Motor neuron (in vitro differentiated cells): ENCODE measurements around the gene ATIC. TPM values are rescaled to one million over a fixed set of nuclear protein-coding genes. Genes with fewer than 3 reads are reported as not detected.

Experiments used
- ATAC-seq, 8 experiments: fragments of 200-7000 bp; cut with Tn5 transposase; replicated peaks in 6 of 8; 2 replicates each; pipeline ENCODE4 v1.8.0; 2021; ENCODE audit warnings: mild to moderate bottlenecking in 8 of 8, moderate library complexity in 8 of 8
- H3K27ac ChIP-seq, 2 donors: fragments of 250-450 bp; sonication (Bioruptor Pico); 2 replicates each; pipeline ENCODE4 v1.9.0; 2021; ENCODE audit warnings: antibody characterized with exemption in 2 of 2, mild to moderate bottlenecking in 2 of 2, moderate library complexity in 1 of 2
- H3K4me1 ChIP-seq, 2 donors: fragments of 250-450 bp; sonication (Bioruptor Pico); replicated peaks in 1 of 2; 2 replicates each; pipeline ENCODE4 v1.6.1; 2021; ENCODE audit warnings: antibody characterized with exemption in 2 of 2, mild to moderate bottlenecking in 2 of 2, moderate library complexity in 1 of 2
- H3K4me3 ChIP-seq, 5 donors: fragments of 250-450 bp; sonication (Bioruptor Pico); 2 replicates each; pipeline ENCODE4 v1.9.0; 2021; ENCODE audit warnings: antibody characterized with exemption in 5 of 5, mild to moderate bottlenecking in 5 of 5, moderate library complexity in 4 of 5
- WGBS, 10 experiments: fragments of 450-650 bp; shearing (Covaris generic); methylation state at CpG; one replicate each; pipeline ENCODE4 v1.0.0; 2022; 5-methylcytosine and 5-hydroxymethylcytosine counted together
- in situ Hi-C, 9 experiments: fragments of 400-800 bp; cut with MboI; loops; one replicate each; pipeline ENCODE4 v1.15.0; 2021; ENCODE audit warnings: low sequenced_read_pairs in 9 of 9, low pct_unique_long_range_greater_than_20kb in 2 of 9; ENCODE audit not compliant: unreplicated experiment in 9 of 9
- total RNA-seq, 8 experiments: library from RNA; unstranded; fragments of 300-600 nt; gene quantifications; 2 replicates each; pipeline versions ENCODE4 v1.2.3 to v1.2.4, GENCODE V29; 2022

The ATIC gene
- total RNA-seq: 100 to 1,000 TPM in 2 of 8 experiments, 10 to 100 TPM in 6; 15.4 to 241 (median 74.6) TPM

GRCh38 chr2:215311625-215312396 is at the start of gene ATIC:
ATIC (plus strand) TSS chr2:215312059; CDS start chr2:215312143, 84 bp downstream.
- Histone ChIP-seq H3K4me3 (peak within 1 kb of the TSS; percentile 53 to 83 (median 64)), H3K27ac (peak within 1 kb of the TSS; percentile 43 to 64), H3K4me1 (peaks cover 4% of the 10 kb centered on the region in 2 donors)
- peak; percentile 94 to 99 (median 98) for ATAC-seq
- WGBS, 10 experiments: 0 to 40% (median 5%) methylated on average over 1 to 13 of the region's 64 CpGs
- in situ Hi-C loops: no loop called here

GRCh38 chr2:215262303-215262702 is 49.6 kb upstream of the ATIC start:
- WGBS, 10 experiments: 0 to 100% (median 66%) methylated on average over 1 of the region's 1 CpG; no CpG with 5 or more reads in 2 of the 10 experiments
- Histone ChIP-seq H3K4me1 (no peaks in the 10 kb centered on the region), H3K4me3 (no peak overlapping the region), H3K27ac (no peak overlapping the region)
- in situ Hi-C loops: loop anchor here in 1 of 9 experiments (25.0 kb wide), 1 partner anchor 300 kb away; no protein-coding TSS in a partner anchor
- ATAC-seq: peak in 1 of 8 experiments; percentile 28

GRCh38 chr2:215262741-215263362 is 49.0 kb upstream of the ATIC start:
- in situ Hi-C loops: loop anchor here in 1 of 9 experiments (25.0 kb wide), 1 partner anchor 301 kb away; no protein-coding TSS in a partner anchor
- WGBS, 10 experiments: 0 to 100% (median 50%) methylated on average over 1 to 4 of the region's 4 CpGs; no CpG with 5 or more reads in 2 of the 10 experiments
- peak in 3 of 8 experiments; percentile 36 to 85 (median 55) for ATAC-seq

GRCh38 chr2:215264374-215264773 is 47.5 kb upstream of the ATIC start:
- Histone ChIP-seq H3K4me3 (no peak overlapping the region), H3K4me1 (peaks cover 0 to 1% of the 10 kb centered on the region in 2 donors), H3K27ac (no peak overlapping the region)
- whole genome bisulfite sequencing, 10 experiments: 88 to 100% (median 94%) methylated on average over 2 to 4 of the region's 4 CpGs
- in situ Hi-C loops: loop anchor here in 1 of 9 experiments (25.0 kb wide), 1 partner anchor 302 kb away; no protein-coding TSS in a partner anchor
- ATAC-seq: no peak

More at GRCh38 chr2:215262741-215263362, 49.0 kb upstream of the ATIC start:
- no peak overlapping the region for H3K27ac ChIP-seq
- no peaks in the 10 kb centered on the region for H3K4me1 ChIP-seq
- H3K4me3 ChIP-seq: no peak overlapping the region

GRCh38 chr2:215269397-215270117 is 42.3 kb upstream of the ATIC start:
- 6 to 38% (median 20%) methylated on average over 4 to 12 of the region's 12 CpGs for WGBS, 10 experiments

GRCh38 chr2:215270118-215270451 is 41.8 kb upstream of the ATIC start:
- H3K4me1 ChIP-seq: peaks cover 4 to 5% of the 10 kb centered on the region in 2 donors
- no peak overlapping the region for H3K27ac ChIP-seq
- H3K4me3 ChIP-seq: no peak overlapping the region
- no peak for ATAC-seq
- WGBS, 10 experiments: 32 to 88% (median 67%) methylated on average over 2 to 4 of the region's 4 CpGs; no CpG with 5 or more reads in 1 of the 10 experiments
- in situ Hi-C loops: loop anchor here in 1 of 9 experiments (25.0 kb wide), 1 partner anchor 308 kb away; no protein-coding TSS in a partner anchor

More at GRCh38 chr2:215269397-215270117, 42.3 kb upstream of the ATIC start:
- Histone ChIP-seq H3K4me3 (no peak overlapping the region), H3K4me1 (peaks cover 4 to 5% of the 10 kb centered on the region in 2 donors), H3K27ac (no peak overlapping the region)
- in situ Hi-C loops: loop anchor here in 1 of 9 experiments (25.0 kb wide), 1 partner anchor 307 kb away; no protein-coding TSS in a partner anchor
- peak in 7 of 8 experiments; percentile 38 to 74 (median 54) for ATAC-seq

GRCh38 chr2:215271446-215271845 is 40.4 kb upstream of the ATIC start:
- in situ Hi-C loops: loop anchor here in 1 of 9 experiments (25.0 kb wide), 1 partner anchor 309 kb away; no protein-coding TSS in a partner anchor
- peak in 2 of 8 experiments; percentile 20 to 47 for ATAC-seq
- Histone ChIP-seq H3K4me1 (peaks cover 4 to 5% of the 10 kb centered on the region in 2 donors), H3K27ac (no peak overlapping the region), H3K4me3 (no peak overlapping the region)
- WGBS, 10 experiments: 82 to 100% (median 94%) methylated on average over 2 of the region's 2 CpGs; no CpG with 5 or more reads in 6 of the 10 experiments

- Histone ChIP-seq H3K27ac (no peak overlapping the region), H3K4me3 (no peak overlapping the region), H3K4me1 (peaks cover 4 to 5% of the 10 kb centered on the region in 2 donors)
- WGBS, 10 experiments: 63 to 100% (median 93%) methylated on average over 1 to 3 of the region's 3 CpGs; no CpG with 5 or more reads in 2 of the 10 experiments
- in situ Hi-C loops: loop anchor here in 1 of 9 experiments (25.0 kb wide), 1 partner anchor 311 kb away; no protein-coding TSS in a partner anchor
- ATAC-seq: no peak
Measured at GRCh38 chr2:215272918-215273317, 38.9 kb upstream of the ATIC start.

- WGBS, 10 experiments: 68 to 100% (median 88%) methylated on average over 2 to 7 of the region's 7 CpGs; no CpG with 5 or more reads in 3 of the 10 experiments
- in situ Hi-C loops: loop anchor here in 1 of 9 experiments (25.0 kb wide), 1 partner anchor 313 kb away; no protein-coding TSS in a partner anchor
Measured at GRCh38 chr2:215274829-215275228, 37.0 kb upstream of the ATIC start.

GRCh38 chr2:215275824-215276223 is 36.0 kb upstream of the ATIC start:
- in situ Hi-C loops: no loop called here
- 50 to 100% (median 83%) methylated on average over 1 to 2 of the region's 4 CpGs; no CpG with 5 or more reads in 7 of the 10 experiments for WGBS, 10 experiments
- no peak overlapping the region for H3K4me3 ChIP-seq
- peaks cover 0 to 4% of the 10 kb centered on the region in 2 donors for H3K4me1 ChIP-seq
- ATAC-seq: no peak
- H3K27ac ChIP-seq: no peak overlapping the region

More at GRCh38 chr2:215274829-215275228, 37.0 kb upstream of the ATIC start:
- ATAC-seq: no peak
- Histone ChIP-seq H3K4me3 (no peak overlapping the region), H3K4me1 (peaks cover 0 to 4% of the 10 kb centered on the region in 2 donors), H3K27ac (no peak overlapping the region)

- 7 to 100% (median 78%) methylated on average over 1 to 3 of the region's 3 CpGs; no CpG with 5 or more reads in 3 of the 10 experiments for WGBS, 10 experiments
- no peak overlapping the region for H3K27ac ChIP-seq
- no peaks in the 10 kb centered on the region for H3K4me1 ChIP-seq
- in situ Hi-C loops: no loop called here
- ATAC-seq: peak in 3 of 8 experiments; percentile 50 to 99 (median 99)
- no peak overlapping the region for H3K4me3 ChIP-seq
Measured at GRCh38 chr2:215277944-215278343, 33.9 kb upstream of the ATIC start.

- Histone ChIP-seq H3K27ac (no peak overlapping the region), H3K4me1 (no peaks in the 10 kb centered on the region), H3K4me3 (no peak overlapping the region)
- in situ Hi-C loops: no loop called here
- no peak for ATAC-seq
Measured at GRCh38 chr2:215280326-215280725, 31.5 kb upstream of the ATIC start.
